ENCODE measurements around the gene RNH1. TPM values are rescaled to one million over a fixed set of nuclear protein-coding genes. Genes with fewer than 3 reads are reported as not detected.

Gene RNH1
- total RNA-seq, 1 experiment from 2014 or later: 60.0 TPM

- Histone ChIP-seq H2BK20ac (ENCODE audit: low read depth, low read length, poor library complexity, severe bottlenecking) (no peak overlapping the region), H3K79me2 (ENCODE audit: insufficient read depth, low read length) (no peaks in the 10 kb centered on the region), H4K8ac (replicated peaks; ENCODE audit: insufficient read length, low read depth, low read length) (no peak overlapping the region), H3K9ac (ENCODE audit: extremely low read depth, insufficient read length, low read length) (no peak overlapping the region), H3K4me1 (ENCODE audit: insufficient read depth, low read length) (no peaks in the 10 kb centered on the region), H3K56ac (ENCODE audit: insufficient read length, low read depth, low read length) (no peak overlapping the region), H3T11ph (ENCODE audit: low read length) (no peak overlapping the region), H3K23ac (ENCODE audit: insufficient read length, low read depth, low read length) (no peak overlapping the region), H2BK5ac (ENCODE audit: insufficient read length, low read length) (no peak overlapping the region), H2BK120ac (ENCODE audit: low read depth, low read length, poor library complexity, severe bottlenecking) (no peak overlapping the region), H3K4me2 (ENCODE audit: insufficient read depth, insufficient read length, low read length) (no peak overlapping the region), H3K79me1 (ENCODE audit: insufficient read depth, low read depth, low read length, poor library complexity, severe bottlenecking) (no peaks in the 10 kb centered on the region), H2BK12ac (ENCODE audit: insufficient read length, low read depth, low read length) (no peak overlapping the region), H2AFZ (ENCODE audit: low read length) (no peak overlapping the region), H4K20me1 (ENCODE audit: control insufficient read depth, insufficient read depth, insufficient read length) (no peaks in the 10 kb centered on the region), H3K14ac (ENCODE audit: insufficient read depth, low read length) (no peak overlapping the region), H2AK5ac (ENCODE audit: insufficient read length, low read length) (no peak overlapping the region), H4K91ac (ENCODE audit: insufficient read length, low read depth, low read length) (no peak overlapping the region), H3K4ac (ENCODE audit: low read depth, low read length) (no peak overlapping the region), H4K5ac (ENCODE audit: insufficient read length, low read depth, low read length) (no peak overlapping the region), H3K27ac (ENCODE audit: insufficient read length, low read depth, low read length) (no peak overlapping the region), H3K27me3 (ENCODE audit: insufficient read depth, low read length) (no peaks in the 10 kb centered on the region), H3K9me3 (ENCODE audit: control insufficient read depth, low read depth, low read length) (no peaks in the 10 kb centered on the region), H3K18ac (ENCODE audit: insufficient read length, low read depth, low read length) (no peak overlapping the region), H2BK15ac (ENCODE audit: low read depth, low read length) (no peak overlapping the region), H3K23me2 (ENCODE audit: insufficient read length, low read depth, low read length, poor library complexity, severe bottlenecking) (peaks cover 19% of the 10 kb centered on the region)
- peaks cover 6 to 11% of the 10 kb centered on the region in 2 experiments; a peak in 2 of 4 replicates for H3K4me1 Mint-ChIP-seq
- H3K27me3 Mint-ChIP-seq (ENCODE audit: low read depth): peaks cover 16% of the 10 kb centered on the region
- H3K36me3 Mint-ChIP-seq (ENCODE audit: insufficient read depth in 1 of 3, low read depth in 3 of 3): peaks cover 4 to 11% (median 5%) of the 10 kb centered on the region in 3 experiments; a peak in 6 of 7 replicates
- no peak for TF ChIP-seq CTCF (conservative IDR thresholded peaks at IDR 0.05)
- peaks cover 0 to 4% of the 10 kb centered on the region in 2 experiments; a peak in 2 of 5 replicates for H3K9me3 Mint-ChIP-seq
- no peak overlapping the region for H3K27ac Mint-ChIP-seq
- DNase-seq: no peak
- peak overlapping the region; percentile 21 to 46; a peak in 3 of 5 replicates for H3K4me3 Mint-ChIP-seq
- no CpG with 5 or more reads among the region's 20 CpGs for WGBS (ENCODE audit: extremely low coverage, insufficient read length, low lambda C conversion rate)
These were observed 31.5 kb upstream of the RNH1 start for GRCh38 chr11:538431-539051.
